Subcutaneous adipose tissue (tissue), 4 donors: ENCODE results near the gene ZBTB25. TPM values are rescaled to one million over a fixed set of nuclear protein-coding genes. Genes with fewer than 3 reads are reported as not detected.

ENCODE experiments used
- CTCF ChIP-seq: fragments of 450-650 bp; IDR thresholded peaks from one replicate; pipeline ENCODE4 v1.5.1; 2016; ENCODE audit warnings: low read depth, mild to moderate bottlenecking, control low read depth, antibody characterized with exemption, moderate library complexity
- total RNA-seq, 4 donors: library from RNA; depleted of rRNA; stranded (reverse); fragments of >200 nt; gene quantifications; one replicate each; pipeline ENCODE4 v1.1.0, GENCODE V29; 2016

ZBTB25 gene
- total RNA-seq, 4 donors from 2014 or later: 11.2 to 13.3 (median 11.9) TPM

- TF ChIP-seq CTCF: no peak
These were observed 58.4 kb downstream of the ZBTB25 start for GRCh38 chr14:64444984-64445845.

GRCh38 chr14:64444140-64444539, 59.5 kb downstream of the ZBTB25 start:
- no peak for TF ChIP-seq CTCF

DNA sequence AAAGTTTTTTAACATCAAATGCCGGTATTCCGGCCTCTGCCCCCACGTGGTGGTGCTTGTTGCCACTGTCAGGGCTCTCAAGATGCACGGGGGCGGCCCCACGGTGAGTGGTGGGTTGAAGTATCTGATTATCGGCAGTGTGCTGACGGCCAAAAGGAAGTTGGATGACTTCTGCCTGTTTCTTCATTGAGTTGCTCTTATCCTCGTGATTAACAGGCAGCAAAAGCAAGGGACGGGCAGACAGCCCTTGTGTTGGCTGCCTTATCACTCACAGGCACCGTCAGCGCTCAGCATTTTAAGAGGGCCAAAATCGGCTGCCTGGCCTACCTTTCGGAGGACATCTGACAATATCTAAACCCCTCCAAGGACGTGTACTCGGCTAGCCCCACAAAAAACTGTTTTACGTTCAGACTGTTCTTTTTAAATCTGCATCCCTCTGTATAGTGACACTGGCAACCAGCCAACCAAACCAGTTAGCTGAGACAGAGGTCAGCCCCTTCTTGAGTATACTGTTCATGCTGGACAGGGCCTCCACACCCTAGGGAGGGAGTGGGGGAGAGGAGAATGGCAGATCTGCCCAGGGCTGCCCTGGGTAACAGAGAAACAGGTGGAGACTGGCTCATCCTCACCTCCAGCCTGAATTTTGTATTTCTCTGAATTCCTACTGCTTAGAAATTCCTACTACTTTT, 61.2 kb downstream of the ZBTB25 start:
- no peak for TF ChIP-seq CTCF

- TF ChIP-seq CTCF: no peak
These were observed 63.1 kb downstream of the ZBTB25 start for GRCh38 chr14:64440494-64440893.

- no peak for TF ChIP-seq CTCF
These were observed 64.5 kb downstream of the ZBTB25 start for GRCh38 chr14:64439141-64439540.

DNA sequence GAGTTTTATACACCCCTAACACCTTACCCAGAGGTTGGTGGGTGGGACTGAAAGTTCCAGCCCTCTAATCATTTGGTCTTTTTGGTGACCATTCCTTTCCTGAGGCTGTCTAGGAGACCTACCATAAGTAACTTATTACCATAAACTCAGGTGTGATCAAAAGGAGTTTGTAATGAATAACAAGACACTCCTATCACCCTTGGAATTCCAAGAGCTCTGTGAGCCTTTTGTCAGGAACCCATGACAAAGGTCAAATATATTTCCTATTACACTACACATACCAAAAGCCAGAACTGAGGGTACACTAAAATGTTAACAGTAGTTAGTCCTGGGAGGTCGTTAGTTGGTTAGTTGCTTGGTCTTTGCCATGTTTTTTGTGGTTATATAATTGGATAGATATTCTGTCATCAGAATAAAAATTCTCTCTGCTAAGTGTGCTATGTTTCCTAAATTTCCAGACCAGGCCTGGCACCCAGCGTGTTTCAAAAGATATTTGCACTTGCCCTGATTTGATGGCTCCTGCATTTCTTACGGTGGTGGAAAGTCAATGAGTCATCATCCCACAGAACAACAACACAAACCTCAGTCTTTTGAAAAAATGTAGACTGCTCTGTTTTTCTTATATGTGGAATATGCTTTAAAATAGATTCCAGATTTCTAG, 65.3 kb downstream of the ZBTB25 start:
- TF ChIP-seq CTCF: no peak

GRCh38 chr14:64434528-64434927, 69.1 kb downstream of the ZBTB25 start:
- TF ChIP-seq CTCF: no peak
